ENCODE measurements around the gene TM4SF18. TPM values are rescaled to one million over a fixed set of nuclear protein-coding genes. Genes with fewer than 3 reads are reported as not detected.
A peak's percentile ranks its signal among the peaks of the same experiment; 100 is the strongest.

Gene TM4SF18
- total and polyA plus RNA-seq, 4 donors = 2.1 to 28.5 (median 4.1) TPM

- WGBS, 2 donors = 22 to 38% methylated on average over 15 of the region's 15 CpGs
- peak within 1 kb of the TSS; percentile 68 for H3K4me3 ChIP-seq
- peak within 1 kb of the TSS in 1 of 2 donors; percentile 75 for H3K9ac ChIP-seq (ENCODE audit: insufficient read depth in 1 of 2, low read length in 2 of 2)
- H3K4me1 ChIP-seq (ENCODE audit: control insufficient read depth in 5 of 5, insufficient read depth in 5 of 5, low read length in 5 of 5) = peaks cover 7 to 25% (median 18%) of the 10 kb centered on the region in 5 donors
- H3K36me3 ChIP-seq (ENCODE audit: control insufficient read depth in 4 of 4, insufficient read depth in 4 of 4, low read length in 4 of 4) = peaks cover 0 to 2% (median 0%) of the 10 kb centered on the region in 4 donors
- ATAC-seq (ENCODE audit: insufficient read depth, low FRiP score) (peak; percentile 80), DNase-seq (peak; percentile 44 to 82 (median 73))
- no peaks in the 10 kb centered on the region for H3K27me3 ChIP-seq (ENCODE audit: control insufficient read depth in 3 of 3, insufficient read depth in 3 of 3, low read length in 2 of 3)
- no peak for TF ChIP-seq CTCF (IDR thresholded peaks at IDR 0.05; ENCODE audit: control extremely low read depth, extremely low read depth)
- H3K27ac ChIP-seq (ENCODE audit: low read depth in 1 of 2, low read length in 1 of 2) = peak within 1 kb of the TSS; percentile 87 to 96
- peaks cover 0 to 2% (median 0%) of the 10 kb centered on the region in 4 donors for H3K9me3 ChIP-seq (ENCODE audit: control insufficient read depth in 4 of 4, insufficient read depth in 3 of 4, low read length in 3 of 4)
Measured at GRCh38 chr3:149377408-149378364, 44.2 kb upstream of the TM4SF18 start, which contains the start of gene TM4SF1. Gene TM4SF1, minus strand, starts transcription at chr3:149377649. Its CDS starts 102 bp downstream, at chr3:149377547.

GRCh38 chr3:149376718-149377407 lies 43.4 kb upstream of the TM4SF18 start:
- no peak for TF ChIP-seq CTCF (IDR thresholded peaks at IDR 0.05; ENCODE audit: control extremely low read depth, extremely low read depth)
- H3K36me3 ChIP-seq (ENCODE audit: control insufficient read depth in 4 of 4, insufficient read depth in 4 of 4, low read length in 4 of 4) = peaks cover 0 to 2% (median 0%) of the 10 kb centered on the region in 4 donors
- H3K27me3 ChIP-seq (ENCODE audit: control insufficient read depth in 3 of 3, insufficient read depth in 3 of 3, low read length in 2 of 3) = no peaks in the 10 kb centered on the region
- ATAC-seq (ENCODE audit: insufficient read depth, low FRiP score) (no peak), DNase-seq (peak; percentile 58 to 86 (median 86))
- H3K4me1 ChIP-seq (ENCODE audit: control insufficient read depth in 5 of 5, insufficient read depth in 5 of 5, low read length in 5 of 5) = peaks cover 8 to 25% (median 18%) of the 10 kb centered on the region in 5 donors
- WGBS, 2 donors = 27 to 49% methylated on average over 8 of the region's 8 CpGs
- peak overlapping the region; percentile 87 to 96 for H3K27ac ChIP-seq (ENCODE audit: low read depth in 1 of 2, low read length in 1 of 2)
- H3K9me3 ChIP-seq (ENCODE audit: control insufficient read depth in 4 of 4, insufficient read depth in 3 of 4, low read length in 3 of 4) = peaks cover 0 to 2% (median 0%) of the 10 kb centered on the region in 4 donors
- peak overlapping the region in 1 of 2 donors; percentile 75 for H3K9ac ChIP-seq (ENCODE audit: insufficient read depth in 1 of 2, low read length in 2 of 2)
- peak overlapping the region; percentile 68 for H3K4me3 ChIP-seq

- no peak for DNase-seq
- H3K4me1 ChIP-seq (ENCODE audit: control insufficient read depth in 5 of 5, insufficient read depth in 5 of 5, low read length in 5 of 5) = peaks cover 10 to 25% (median 18%) of the 10 kb centered on the region in 5 donors
- no peak overlapping the region for H3K9ac ChIP-seq (ENCODE audit: insufficient read depth in 1 of 2, low read length in 2 of 2)
Measured at GRCh38 chr3:149375501-149376196, 42.2 kb upstream of the TM4SF18 start.

More at GRCh38 chr3:149375501-149376196, 42.2 kb upstream of the TM4SF18 start:
- no peak for TF ChIP-seq CTCF (IDR thresholded peaks at IDR 0.05; ENCODE audit: control extremely low read depth, extremely low read depth)
- Histone ChIP-seq H3K9me3 (ENCODE audit: control insufficient read depth in 4 of 4, insufficient read depth in 3 of 4, low read length in 3 of 4) (peaks cover 0 to 2% (median 0%) of the 10 kb centered on the region in 4 donors), H3K27ac (ENCODE audit: low read depth in 1 of 2, low read length in 1 of 2) (peak overlapping the region in 1 of 2 donors; percentile 60), H3K4me3 (peak overlapping the region; percentile 42), H3K36me3 (ENCODE audit: control insufficient read depth in 4 of 4, insufficient read depth in 4 of 4, low read length in 4 of 4) (peaks cover 0 to 2% (median 0%) of the 10 kb centered on the region in 4 donors), H3K27me3 (ENCODE audit: control insufficient read depth in 3 of 3, insufficient read depth in 3 of 3, low read length in 2 of 3) (no peaks in the 10 kb centered on the region)
- ATAC-seq (ENCODE audit: insufficient read depth, low FRiP score) = no peak
- WGBS, 2 donors = 50 to 70% methylated on average over 4 of the region's 4 CpGs
